PFSK-1 (cell line): ENCODE data around the gene KIF22.

Experiments used
- FOXP2 ChIP-seq: optimal IDR thresholded peaks from 2 replicates; pipeline ENCODE3; 2011; ENCODE audit warnings: borderline replicate concordance, control low read depth, inconsistent platforms; ENCODE audit not compliant: insufficient read depth; ENCODE audit errors: extremely low read length, extremely low read depth
- POLR2AphosphoS5 ChIP-seq: IDR thresholded peaks from 2 replicates; pipeline ENCODE4 v1.6.1; 2012; ENCODE audit warnings: low read depth, mild to moderate bottlenecking, control low read depth, low read length, moderate library complexity
- TAF1 ChIP-seq: IDR thresholded peaks from 2 replicates; pipeline ENCODE4 v1.6.1; 2012; ENCODE audit warnings: low read length, control low read depth, borderline replicate concordance; ENCODE audit not compliant: insufficient read depth
- TF ChIP-seq, protein P1 (sequence below), 2 experiments: IDR thresholded peaks; 2 replicates each; pipeline versions ENCODE4 v1.6.1 to v1.8.0; 2011 to 2012; ENCODE audit warnings: low read depth in 2 of 2, low read length in 2 of 2, control low read depth in 1 of 2, inconsistent platforms in 1 of 2, mild to moderate bottlenecking in 1 of 2, moderate library complexity in 1 of 2; ENCODE audit not compliant: insufficient read depth in 1 of 2

GRCh38 chr16:29753516-29753915, 37.0 kb upstream of the KIF22 start:
- TF ChIP-seq, protein P1, sequence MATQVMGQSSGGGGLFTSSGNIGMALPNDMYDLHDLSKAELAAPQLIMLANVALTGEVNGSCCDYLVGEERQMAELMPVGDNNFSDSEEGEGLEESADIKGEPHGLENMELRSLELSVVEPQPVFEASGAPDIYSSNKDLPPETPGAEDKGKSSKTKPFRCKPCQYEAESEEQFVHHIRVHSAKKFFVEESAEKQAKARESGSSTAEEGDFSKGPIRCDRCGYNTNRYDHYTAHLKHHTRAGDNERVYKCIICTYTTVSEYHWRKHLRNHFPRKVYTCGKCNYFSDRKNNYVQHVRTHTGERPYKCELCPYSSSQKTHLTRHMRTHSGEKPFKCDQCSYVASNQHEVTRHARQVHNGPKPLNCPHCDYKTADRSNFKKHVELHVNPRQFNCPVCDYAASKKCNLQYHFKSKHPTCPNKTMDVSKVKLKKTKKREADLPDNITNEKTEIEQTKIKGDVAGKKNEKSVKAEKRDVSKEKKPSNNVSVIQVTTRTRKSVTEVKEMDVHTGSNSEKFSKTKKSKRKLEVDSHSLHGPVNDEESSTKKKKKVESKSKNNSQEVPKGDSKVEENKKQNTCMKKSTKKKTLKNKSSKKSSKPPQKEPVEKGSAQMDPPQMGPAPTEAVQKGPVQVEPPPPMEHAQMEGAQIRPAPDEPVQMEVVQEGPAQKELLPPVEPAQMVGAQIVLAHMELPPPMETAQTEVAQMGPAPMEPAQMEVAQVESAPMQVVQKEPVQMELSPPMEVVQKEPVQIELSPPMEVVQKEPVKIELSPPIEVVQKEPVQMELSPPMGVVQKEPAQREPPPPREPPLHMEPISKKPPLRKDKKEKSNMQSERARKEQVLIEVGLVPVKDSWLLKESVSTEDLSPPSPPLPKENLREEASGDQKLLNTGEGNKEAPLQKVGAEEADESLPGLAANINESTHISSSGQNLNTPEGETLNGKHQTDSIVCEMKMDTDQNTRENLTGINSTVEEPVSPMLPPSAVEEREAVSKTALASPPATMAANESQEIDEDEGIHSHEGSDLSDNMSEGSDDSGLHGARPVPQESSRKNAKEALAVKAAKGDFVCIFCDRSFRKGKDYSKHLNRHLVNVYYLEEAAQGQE (IDR thresholded peaks at IDR 0.05; ENCODE audit: insufficient read depth in 1 of 2, low read depth in 2 of 2, low read length in 2 of 2): no peak
- TF ChIP-seq TAF1: no peak
- no peak for TF ChIP-seq POLR2AphosphoS5
- TF ChIP-seq FOXP2: no peak
